GM21515 (cell line): ENCODE data around the gene CCDC77.

Experiments
- ATAC-seq: cut with Tn5 transposase; IDR thresholded peaks from one replicate; pipeline ENCODE4 v1.9.1; 2021; ENCODE audit not compliant: unreplicated experiment

CCDC77 gene

GRCh38 chr12:480831-481816 is 79.7 kb downstream of the CCDC77 start:
- ATAC-seq, result no peak

GRCh38 chr12:482061-482460 is 80.6 kb downstream of the CCDC77 start:
- no peak for ATAC-seq

DNA sequence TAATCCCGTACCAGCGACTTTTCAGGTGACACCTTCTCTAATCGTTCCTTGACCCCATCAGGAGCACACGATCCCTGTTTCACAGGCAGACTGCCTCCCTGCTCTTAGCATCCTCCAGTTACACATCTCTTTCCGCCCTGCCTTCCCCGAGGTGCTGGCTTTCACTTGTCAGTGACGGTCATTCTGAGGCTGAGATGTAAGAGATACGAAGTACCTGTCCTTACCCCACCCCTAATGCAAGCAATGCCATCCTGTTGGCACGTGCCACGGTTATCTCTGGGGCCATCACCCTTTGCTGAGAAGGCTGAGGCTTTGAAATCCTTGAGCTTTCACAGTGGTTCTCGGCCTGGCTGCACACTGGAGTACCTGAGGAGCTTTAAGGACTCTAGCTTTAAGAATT is 82.7 kb downstream of the CCDC77 start:
- no peak for ATAC-seq

- no peak for ATAC-seq
These were observed 88.8 kb downstream of the CCDC77 start for GRCh38 chr12:490260-490659.
